Kidney epithelial cell (primary cell): ENCODE data around the gene CCNG2. TPM values are rescaled to one million over a fixed set of nuclear protein-coding genes. Genes with fewer than 3 reads are reported as not detected.

Source experiments
- DNase-seq: peaks from one replicate; pipeline ENCODE4 v3.0.0-alpha.2; 2010; ENCODE audit warnings: low read depth
- H3K27me3 ChIP-seq: 2 replicates; pipeline ENCODE4 v1.6.0; 2011; ENCODE audit warnings: low read length; ENCODE audit not compliant: control insufficient read depth, insufficient read depth
- H3K36me3 ChIP-seq: 2 replicates; pipeline ENCODE4 v1.5.1; 2011; ENCODE audit warnings: low read length; ENCODE audit not compliant: control insufficient read depth, insufficient read depth
- H3K4me3 ChIP-seq: 2 replicates; pipeline ENCODE4 v1.5.1; 2011; ENCODE audit warnings: low read depth, mild to moderate bottlenecking, control low read depth, low read length
- CTCF ChIP-seq: IDR thresholded peaks from 2 replicates; pipeline ENCODE4 v1.5.1; 2011; ENCODE audit warnings: mild to moderate bottlenecking, moderate library complexity, low read length, control low read depth, inconsistent platforms; ENCODE audit not compliant: insufficient read depth, poor library complexity, severe bottlenecking
- total RNA-seq: library from RNA; depleted of rRNA; stranded (reverse); fragments of >200 nt; gene quantifications from 2 replicates; pipeline ENCODE4 v1.2.3, GENCODE V29; 2015

CCNG2 gene
- total RNA-seq, 1 donor from 2014 or later = 27.1 TPM

GRCh38 chr4:77201857-77202256 is 44.9 kb downstream of the CCNG2 start:
- Histone ChIP-seq H3K36me3 (no peaks in the 10 kb centered on the region), H3K4me3 (no peak overlapping the region), H3K27me3 (no peaks in the 10 kb centered on the region)
- no peak for DNase-seq
- TF ChIP-seq CTCF = no peak

- TF ChIP-seq CTCF = no peak
- Histone ChIP-seq H3K4me3 (no peak overlapping the region), H3K27me3 (no peaks in the 10 kb centered on the region), H3K36me3 (no peaks in the 10 kb centered on the region)
- DNase-seq = no peak
These were observed 45.5 kb downstream of the CCNG2 start for GRCh38 chr4:77202491-77202890.

GRCh38 chr4:77203380-77204197 is 46.6 kb downstream of the CCNG2 start:
- peak; percentile 51 for DNase-seq
- peak; percentile 82 for TF ChIP-seq CTCF
- Histone ChIP-seq H3K36me3 (no peaks in the 10 kb centered on the region), H3K27me3 (no peaks in the 10 kb centered on the region), H3K4me3 (no peak overlapping the region)

DNA sequence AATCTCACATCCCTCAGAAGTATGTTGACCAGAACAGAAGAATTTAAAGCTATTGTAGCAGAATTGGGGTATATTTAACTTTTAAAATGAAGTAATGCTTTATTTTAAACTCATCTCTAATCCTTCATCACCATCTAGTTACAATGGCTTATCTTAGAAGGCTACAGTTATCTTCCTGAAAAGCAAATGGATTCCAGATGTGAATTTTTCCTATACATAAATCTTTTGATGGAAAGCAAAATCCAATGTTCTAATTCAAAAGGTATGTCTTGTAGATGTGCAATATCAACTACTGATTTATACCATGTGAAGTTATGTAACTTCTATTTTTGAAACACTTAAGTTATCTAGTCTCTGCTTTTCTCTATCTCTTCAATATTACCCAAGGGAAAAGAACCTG is 47.6 kb downstream of the CCNG2 start:
- TF ChIP-seq CTCF = no peak
- no peak overlapping the region for H3K4me3 ChIP-seq
- H3K36me3 ChIP-seq = no peaks in the 10 kb centered on the region
- no peaks in the 10 kb centered on the region for H3K27me3 ChIP-seq
- no peak for DNase-seq

DNA sequence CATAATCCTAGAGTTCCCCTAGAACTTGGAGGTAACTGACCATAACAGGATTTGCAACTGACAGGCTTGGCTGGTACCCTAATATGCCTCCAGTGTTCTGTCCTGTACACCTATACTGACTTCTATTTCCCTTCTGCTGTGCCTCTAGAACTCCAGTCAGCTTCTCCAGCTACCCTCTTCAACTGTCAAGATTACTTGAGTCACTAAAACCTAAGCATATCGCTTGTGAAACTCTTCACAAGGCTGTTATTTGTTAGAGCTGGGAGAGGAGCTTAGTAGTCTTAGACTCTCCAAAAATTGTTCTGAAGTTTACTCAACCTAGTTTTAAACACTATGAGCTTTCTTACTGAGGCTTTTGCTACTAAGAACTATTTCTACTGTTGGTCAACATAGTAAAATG is 52.0 kb downstream of the CCNG2 start:
- H3K27me3 ChIP-seq = no peaks in the 10 kb centered on the region

More for the DNA sequence above, 52.0 kb downstream of the CCNG2 start:
- DNase-seq = no peak
- H3K4me3 ChIP-seq = no peak overlapping the region
- no peak for TF ChIP-seq CTCF
- H3K36me3 ChIP-seq = no peaks in the 10 kb centered on the region
